Activated CD4-positive, alpha-beta T cell treated with anti-CD3 and anti-CD28 coated beads for 36 hours (primary cell): ENCODE data around the gene NPY5R. TPM values are rescaled to one million over a fixed set of nuclear protein-coding genes. Genes with fewer than 3 reads are reported as not detected.

ENCODE experiments used
- ATAC-seq: fragments of 200-7000 bp; cut with Tn5 transposase; one replicate; pipeline ENCODE4 v1.10.0; 2021; ENCODE audit warnings: mild to moderate bottlenecking, moderate library complexity
- CTCF ChIA-PET: fragments of 350-600 bp; sonication (Branson Sonifier 250); formaldehyde crosslinking; loops from one replicate; lab custom pipeline; 2021; ENCODE audit warnings: antibody characterized with exemption; lab: Charles Lee
- POLR2A ChIA-PET: fragments of 350-600 bp; sonication (Branson Sonifier 250); formaldehyde crosslinking; loops from one replicate; lab custom pipeline; 2021; ENCODE audit warnings: antibody characterized with exemption, inconsistent platforms; lab: Charles Lee
- DNase-seq: peaks from one replicate; pipeline ENCODE4 v3.0.0-alpha.2; 2020
- H3K27ac Mint-ChIP-seq: one replicate; pipeline ENCODE4 v1.8.0; 2021; ENCODE audit warnings: mixed read lengths
- H3K27me3 Mint-ChIP-seq: one replicate; pipeline ENCODE4 v1.8.0; 2021; ENCODE audit warnings: mixed read lengths
- H3K36me3 Mint-ChIP-seq: one replicate; pipeline ENCODE4 v1.8.0; 2021; ENCODE audit warnings: low read depth, mixed read lengths
- H3K4me1 Mint-ChIP-seq: one replicate; pipeline ENCODE4 v1.8.0; 2021; ENCODE audit warnings: mixed read lengths
- H3K4me3 Mint-ChIP-seq: one replicate; pipeline ENCODE4 v1.8.0; 2021; ENCODE audit warnings: mild to moderate bottlenecking, moderate library complexity, mixed read lengths
- H3K9me3 Mint-ChIP-seq: one replicate; pipeline ENCODE4 v1.8.0; 2021; ENCODE audit warnings: low read depth, mixed read lengths
- intact Hi-C, 2 experiments: fragments of 100-400 bp; cut with DNase I in 1 of 2; cut with micrococcal nuclease in 1 of 2; formaldehyde crosslinking; loops; one replicate each; pipeline versions ENCODE4 v1.14.2 to v1.15.1; 2022 to 2024; cut with DNase I, micrococcal nuclease
- total RNA-seq, 2 experiments: library from RNA; stranded (reverse); gene quantifications; one replicate each; pipeline ENCODE4 v1.2.3, GENCODE V29; 2021

NPY5R gene
- not detected for total RNA-seq

GRCh38 chr4:163343604-163344146 lies at the start of gene NPY5R:
NPY5R (plus strand) TSS chr4:163343892; CDS start chr4:163350274, 6,382 bp downstream.
- Mint-ChIP-seq H3K4me1 (peaks cover 5% of the 10 kb centered on the region), H3K4me3 (no peak within 1 kb of the TSS), H3K9me3 (no peaks in the 10 kb centered on the region), H3K27ac (no peak within 1 kb of the TSS), H3K27me3 (peaks cover 35% of the 10 kb centered on the region), H3K36me3 (no peaks in the 10 kb centered on the region)
- ATAC-seq (no peak), DNase-seq (no peak)
- ChIA-PET CTCF (no interaction called here), POLR2A (no interaction called here)
- intact Hi-C loops = no loop called here

GRCh38 chr4:163295138-163295537 lies 48.6 kb upstream of the NPY5R start:
- ChIA-PET CTCF (no interaction called here), POLR2A (no interaction called here)
- Mint-ChIP-seq H3K9me3 (no peaks in the 10 kb centered on the region), H3K4me1 (no peaks in the 10 kb centered on the region), H3K36me3 (no peaks in the 10 kb centered on the region), H3K4me3 (no peak overlapping the region), H3K27ac (no peak overlapping the region), H3K27me3 (peaks cover 4% of the 10 kb centered on the region)
- no peak for DNase-seq
- intact Hi-C loops = no loop called here
- no peak for ATAC-seq

GRCh38 chr4:163300445-163300844 lies 43.2 kb upstream of the NPY5R start:
- Mint-ChIP-seq H3K4me3 (no peak overlapping the region), H3K27me3 (peaks cover 2% of the 10 kb centered on the region), H3K27ac (no peak overlapping the region), H3K9me3 (no peaks in the 10 kb centered on the region), H3K36me3 (no peaks in the 10 kb centered on the region), H3K4me1 (no peaks in the 10 kb centered on the region)
- intact Hi-C loops = no loop called here
- no peak for ATAC-seq
- ChIA-PET CTCF (no interaction called here), POLR2A (no interaction called here)
- no peak for DNase-seq

- Mint-ChIP-seq H3K27me3 (peaks cover 2% of the 10 kb centered on the region), H3K27ac (no peak overlapping the region), H3K4me3 (no peak overlapping the region), H3K36me3 (no peaks in the 10 kb centered on the region), H3K9me3 (no peaks in the 10 kb centered on the region), H3K4me1 (no peaks in the 10 kb centered on the region)
- ATAC-seq = no peak
- CTCF ChIA-PET = no interaction called here
- intact Hi-C loops = no loop called here
- POLR2A ChIA-PET = no interaction called here
- no peak for DNase-seq
Measured at GRCh38 chr4:163303069-163303468, 40.6 kb upstream of the NPY5R start.

GRCh38 chr4:163309466-163309865 lies 34.2 kb upstream of the NPY5R start:
- Mint-ChIP-seq H3K27ac (no peak overlapping the region), H3K36me3 (no peaks in the 10 kb centered on the region), H3K27me3 (peaks cover 7% of the 10 kb centered on the region), H3K4me1 (no peaks in the 10 kb centered on the region), H3K9me3 (no peaks in the 10 kb centered on the region), H3K4me3 (no peak overlapping the region)
- DNase-seq (no peak), ATAC-seq (no peak)
- intact Hi-C loops = no loop called here
- ChIA-PET CTCF (interaction anchor here (0.5 to 1.3 kb wide), 2 partner anchors 8 to 31 kb away, joined by 3 to 4 read pairs; no protein-coding TSS in a partner anchor), POLR2A (no interaction called here)

- Mint-ChIP-seq H3K36me3 (no peaks in the 10 kb centered on the region), H3K9me3 (peaks cover 23% of the 10 kb centered on the region), H3K4me3 (no peak overlapping the region), H3K27ac (no peak overlapping the region), H3K27me3 (peaks cover 13% of the 10 kb centered on the region), H3K4me1 (no peaks in the 10 kb centered on the region)
- DNase-seq = no peak
- ChIA-PET POLR2A (no interaction called here), CTCF (no interaction called here)
- intact Hi-C loops = no loop called here
- no peak for ATAC-seq
Measured at GRCh38 chr4:163317110-163317509, 26.6 kb upstream of the NPY5R start.

GRCh38 chr4:163330916-163331628 lies 12.6 kb upstream of the NPY5R start:
- peaks cover 14% of the 10 kb centered on the region for H3K4me1 Mint-ChIP-seq
- H3K27me3 Mint-ChIP-seq = peaks cover 38% of the 10 kb centered on the region
- intact Hi-C loops = loop anchor here in 1 of 2 experiments (5.0 kb wide), 2 partner anchors 164 to 211 kb away; partner anchors contain the start of gene NAF1
- H3K27ac Mint-ChIP-seq = no peak overlapping the region
- ChIA-PET CTCF (interaction anchor here (0.7 kb wide), 1 partner anchor 186 kb away, joined by 4 read pairs; no protein-coding TSS in a partner anchor), POLR2A (no interaction called here)
- DNase-seq = no peak
- H3K9me3 Mint-ChIP-seq = no peaks in the 10 kb centered on the region
- H3K36me3 Mint-ChIP-seq = no peaks in the 10 kb centered on the region
- H3K4me3 Mint-ChIP-seq = no peak overlapping the region
- ATAC-seq = no peak

GRCh38 chr4:163331629-163332376 lies 11.9 kb upstream of the NPY5R start:
- Mint-ChIP-seq H3K27ac (no peak overlapping the region), H3K4me3 (peak overlapping the region; percentile 56), H3K9me3 (no peaks in the 10 kb centered on the region), H3K27me3 (peaks cover 38% of the 10 kb centered on the region), H3K36me3 (no peaks in the 10 kb centered on the region), H3K4me1 (peaks cover 14% of the 10 kb centered on the region)
- CTCF ChIA-PET = interaction anchor here (0.7 to 1.3 kb wide), 4 partner anchors 15 to 824 kb away, joined by 3 to 5 read pairs (median 3); no protein-coding TSS in a partner anchor
- POLR2A ChIA-PET = no interaction called here
- ATAC-seq (peak; percentile 26), DNase-seq (peak; percentile 23)
- intact Hi-C loops = loop anchor here (1.0 to 5.0 kb wide), 7 partner anchors 165 to 835 kb away; partner anchors contain the start of gene NAF1 (in 1 of the 2)

GRCh38 chr4:163332526-163333406 lies 10.9 kb upstream of the NPY5R start, which contains the start of gene NPY1R:
NPY1R (minus strand) TSS chr4:163332596; CDS start chr4:163326554, 6,042 bp downstream.
- Mint-ChIP-seq H3K27ac (no peak within 1 kb of the TSS), H3K4me1 (peaks cover 14% of the 10 kb centered on the region), H3K36me3 (no peaks in the 10 kb centered on the region), H3K27me3 (peaks cover 40% of the 10 kb centered on the region), H3K4me3 (peak within 1 kb of the TSS; percentile 56), H3K9me3 (no peaks in the 10 kb centered on the region)
- peak; percentile 67 for DNase-seq
- POLR2A ChIA-PET = no interaction called here
- CTCF ChIA-PET = interaction anchor here (0.6 to 1.3 kb wide), 10 partner anchors 14 to 825 kb away, joined by 3 to 5 read pairs (median 3); no protein-coding TSS in a partner anchor
- ATAC-seq = peak; percentile 63
- intact Hi-C loops = loop anchor here (1.0 to 5.0 kb wide), 7 partner anchors 165 to 835 kb away; partner anchors contain the start of gene NAF1 (in 1 of the 2)

GRCh38 chr4:163335384-163335783 lies 8.3 kb upstream of the NPY5R start:
- H3K4me3 Mint-ChIP-seq = no peak overlapping the region
- no peak for ATAC-seq
- no peak overlapping the region for H3K27ac Mint-ChIP-seq
- intact Hi-C loops = no loop called here
- H3K36me3 Mint-ChIP-seq = no peaks in the 10 kb centered on the region
- ChIA-PET CTCF (no interaction called here), POLR2A (no interaction called here)
- peaks cover 39% of the 10 kb centered on the region for H3K27me3 Mint-ChIP-seq
- H3K4me1 Mint-ChIP-seq = peaks cover 14% of the 10 kb centered on the region
- DNase-seq = no peak
- no peaks in the 10 kb centered on the region for H3K9me3 Mint-ChIP-seq
